Ishikawa (cell line): ENCODE data around the gene MCM6.

Source experiments
- CEBPB ChIP-seq: IDR thresholded peaks from 2 replicates; pipeline ENCODE4 v1.6.1; 2012
- CREB1 ChIP-seq: IDR thresholded peaks from 2 replicates; pipeline ENCODE4 v1.6.1; 2012; ENCODE audit warnings: low read depth
- EGR1 ChIP-seq: IDR thresholded peaks from 2 replicates; pipeline ENCODE4 v1.6.1; 2012
- EP300 ChIP-seq: IDR thresholded peaks from 2 replicates; pipeline ENCODE4 v1.6.1; 2012; ENCODE audit warnings: borderline replicate concordance
- FOXM1 ChIP-seq: IDR thresholded peaks from 2 replicates; pipeline ENCODE4 v1.6.1; 2012; ENCODE audit warnings: low read depth, borderline replicate concordance
- RAD21 ChIP-seq: IDR thresholded peaks from 2 replicates; pipeline ENCODE4 v1.6.1; 2012; ENCODE audit warnings: low read depth
- TAF1 ChIP-seq: IDR thresholded peaks from 2 replicates; pipeline ENCODE4 v1.6.1; 2012; ENCODE audit warnings: low read depth, mild to moderate bottlenecking
- TEAD4 ChIP-seq: IDR thresholded peaks from 2 replicates; pipeline ENCODE4 v1.6.1; 2012
- YY1 ChIP-seq: IDR thresholded peaks from 2 replicates; pipeline ENCODE4 v1.6.1; 2012; ENCODE audit warnings: low read depth
- ZBTB7A ChIP-seq: IDR thresholded peaks from 2 replicates; pipeline ENCODE4 v1.6.1; 2012; ENCODE audit warnings: low read depth
- TF ChIP-seq, protein P1 (sequence below): IDR thresholded peaks from 2 replicates; pipeline ENCODE4 v1.6.1; 2012; ENCODE audit warnings: low read depth, mild to moderate bottlenecking
- TF ChIP-seq, protein P2 (sequence below): IDR thresholded peaks from 2 replicates; pipeline ENCODE4 v1.6.1; 2012
- TF ChIP-seq, protein P3 (sequence below): IDR thresholded peaks from 2 replicates; pipeline ENCODE4 v1.6.1; 2012

DNA sequence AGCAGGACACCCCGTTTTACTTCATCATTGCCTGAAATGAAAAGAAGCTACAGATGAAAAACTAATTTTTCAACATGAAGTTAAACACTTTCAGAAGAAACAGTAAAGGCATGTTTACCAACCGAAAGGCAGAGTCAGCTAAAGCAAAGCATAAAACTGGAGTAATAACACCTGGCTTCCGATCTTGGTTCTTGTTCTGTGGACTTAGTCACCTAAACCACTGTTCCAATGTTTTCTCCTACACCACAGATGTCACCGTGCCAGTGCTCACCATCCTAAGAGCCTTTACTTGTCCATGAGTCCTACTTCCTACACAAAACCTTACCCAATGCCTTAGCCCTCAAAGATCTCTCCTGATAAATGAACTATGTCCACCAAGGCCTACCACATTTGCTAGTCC lies 13.5 kb downstream of the MCM6 start:
- TF ChIP-seq TAF1 (no peak), CEBPB (no peak), EP300 (no peak), FOXM1 (no peak), YY1 (no peak), EGR1 (no peak), CREB1 (no peak), RAD21 (no peak), ZBTB7A (no peak), TEAD4 (no peak)
- TF ChIP-seq, protein P1, sequence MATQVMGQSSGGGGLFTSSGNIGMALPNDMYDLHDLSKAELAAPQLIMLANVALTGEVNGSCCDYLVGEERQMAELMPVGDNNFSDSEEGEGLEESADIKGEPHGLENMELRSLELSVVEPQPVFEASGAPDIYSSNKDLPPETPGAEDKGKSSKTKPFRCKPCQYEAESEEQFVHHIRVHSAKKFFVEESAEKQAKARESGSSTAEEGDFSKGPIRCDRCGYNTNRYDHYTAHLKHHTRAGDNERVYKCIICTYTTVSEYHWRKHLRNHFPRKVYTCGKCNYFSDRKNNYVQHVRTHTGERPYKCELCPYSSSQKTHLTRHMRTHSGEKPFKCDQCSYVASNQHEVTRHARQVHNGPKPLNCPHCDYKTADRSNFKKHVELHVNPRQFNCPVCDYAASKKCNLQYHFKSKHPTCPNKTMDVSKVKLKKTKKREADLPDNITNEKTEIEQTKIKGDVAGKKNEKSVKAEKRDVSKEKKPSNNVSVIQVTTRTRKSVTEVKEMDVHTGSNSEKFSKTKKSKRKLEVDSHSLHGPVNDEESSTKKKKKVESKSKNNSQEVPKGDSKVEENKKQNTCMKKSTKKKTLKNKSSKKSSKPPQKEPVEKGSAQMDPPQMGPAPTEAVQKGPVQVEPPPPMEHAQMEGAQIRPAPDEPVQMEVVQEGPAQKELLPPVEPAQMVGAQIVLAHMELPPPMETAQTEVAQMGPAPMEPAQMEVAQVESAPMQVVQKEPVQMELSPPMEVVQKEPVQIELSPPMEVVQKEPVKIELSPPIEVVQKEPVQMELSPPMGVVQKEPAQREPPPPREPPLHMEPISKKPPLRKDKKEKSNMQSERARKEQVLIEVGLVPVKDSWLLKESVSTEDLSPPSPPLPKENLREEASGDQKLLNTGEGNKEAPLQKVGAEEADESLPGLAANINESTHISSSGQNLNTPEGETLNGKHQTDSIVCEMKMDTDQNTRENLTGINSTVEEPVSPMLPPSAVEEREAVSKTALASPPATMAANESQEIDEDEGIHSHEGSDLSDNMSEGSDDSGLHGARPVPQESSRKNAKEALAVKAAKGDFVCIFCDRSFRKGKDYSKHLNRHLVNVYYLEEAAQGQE = no peak
- TF ChIP-seq, protein P2, sequence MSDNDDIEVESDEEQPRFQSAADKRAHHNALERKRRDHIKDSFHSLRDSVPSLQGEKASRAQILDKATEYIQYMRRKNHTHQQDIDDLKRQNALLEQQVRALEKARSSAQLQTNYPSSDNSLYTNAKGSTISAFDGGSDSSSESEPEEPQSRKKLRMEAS = no peak
- TF ChIP-seq, protein P3, sequence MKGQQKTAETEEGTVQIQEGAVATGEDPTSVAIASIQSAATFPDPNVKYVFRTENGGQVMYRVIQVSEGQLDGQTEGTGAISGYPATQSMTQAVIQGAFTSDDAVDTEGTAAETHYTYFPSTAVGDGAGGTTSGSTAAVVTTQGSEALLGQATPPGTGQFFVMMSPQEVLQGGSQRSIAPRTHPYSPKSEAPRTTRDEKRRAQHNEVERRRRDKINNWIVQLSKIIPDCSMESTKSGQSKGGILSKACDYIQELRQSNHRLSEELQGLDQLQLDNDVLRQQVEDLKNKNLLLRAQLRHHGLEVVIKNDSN = no peak
